Bronchial epithelial cell (primary cell): Measurements from ENCODE around the gene ACLY. TPM values are rescaled to one million over a fixed set of nuclear protein-coding genes. Genes with fewer than 3 reads are reported as not detected.
A peak's percentile ranks its signal among the peaks of the same experiment; 100 is the strongest.
"Not testable (repeated sequence)": the region's sequence is repeated elsewhere in the genome, so short reads cannot be mapped to it uniquely, and the experiment has no call there.

Source experiments
- DNase-seq: peaks from one replicate; pipeline ENCODE4 v3.0.0-alpha.2; 2010; ENCODE audit warnings: low read depth
- FAIRE-seq: peaks from 2 replicates; lab custom pipeline; 2011; peaks lifted over from hg19 to GRCh38; lab: Jason Lieb, UNC
- H3K27me3 ChIP-seq: 2 replicates; pipeline ENCODE4 v1.5.1; 2011; ENCODE audit warnings: low read length; ENCODE audit not compliant: control insufficient read depth, insufficient read depth
- H3K36me3 ChIP-seq: 2 replicates; pipeline ENCODE4 v1.5.1; 2011; ENCODE audit warnings: low read length; ENCODE audit not compliant: control insufficient read depth, insufficient read depth
- H3K4me3 ChIP-seq: 2 replicates; pipeline ENCODE4 v1.5.1; 2011; ENCODE audit warnings: mild to moderate bottlenecking, low read depth, low read length, control low read depth
- CTCF ChIP-seq: IDR thresholded peaks from 2 replicates; pipeline ENCODE4 v1.5.1; 2011; ENCODE audit warnings: mild to moderate bottlenecking, moderate library complexity, low read length, control low read depth, inconsistent platforms; ENCODE audit not compliant: insufficient read depth, severe bottlenecking
- total RNA-seq: library from RNA; depleted of rRNA; stranded (reverse); fragments of >200 nt; gene quantifications from 2 replicates; pipeline ENCODE4 v1.2.1, GENCODE V29; 2014

The ACLY gene
- total RNA-seq, 1 donor from 2014 or later = 121 TPM

DNA sequence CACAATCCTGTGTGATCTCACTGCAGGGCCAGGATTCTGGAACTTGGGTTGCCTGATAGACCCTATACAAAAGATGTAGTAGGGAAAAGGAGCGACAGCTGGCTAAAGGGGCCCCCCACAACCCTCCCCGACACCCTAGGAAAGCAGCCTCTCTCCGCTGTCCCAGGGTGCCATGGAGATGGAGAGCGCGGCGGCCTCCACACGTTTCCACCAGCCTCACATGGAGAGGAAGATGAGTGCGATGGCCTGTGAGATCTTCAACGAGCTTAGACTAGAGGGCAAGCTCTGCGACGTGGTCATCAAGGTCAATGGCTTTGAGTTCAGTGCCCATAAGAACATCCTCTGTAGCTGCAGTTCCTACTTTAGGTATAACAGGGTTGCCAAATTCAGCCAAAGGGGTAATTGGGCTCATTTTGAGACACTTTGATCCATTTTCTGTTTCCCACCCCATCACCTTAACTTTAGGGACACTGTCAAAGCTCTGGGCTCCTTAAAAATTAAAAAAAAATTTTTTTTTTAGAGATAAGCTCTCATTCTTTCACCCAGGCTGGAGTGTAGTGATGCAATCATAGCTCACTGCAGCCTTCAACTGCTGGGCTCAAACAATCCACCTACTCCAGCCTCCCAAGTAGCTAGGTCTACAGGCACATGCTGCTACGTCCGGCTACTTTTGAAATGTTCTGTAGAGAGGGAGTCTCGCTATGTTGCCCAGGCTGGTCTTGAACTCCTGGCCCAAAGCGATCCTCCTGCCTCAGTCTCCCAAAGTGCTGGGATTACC, 80.8 kb downstream of the ACLY start, which contains the start of gene KLHL10:
TSS of gene KLHL10 (plus strand) at position 65 of the 778 bp plus-strand sequence. CDS start at position 173, 108 bp downstream.
- no peak within 1 kb of the TSS for H3K4me3 ChIP-seq
- DNase-seq = no peak
- no peak for TF ChIP-seq CTCF
- H3K36me3 ChIP-seq = no peaks in the 10 kb centered on the region
- H3K27me3 ChIP-seq = no peaks in the 10 kb centered on the region
- FAIRE-seq = no peak

DNA sequence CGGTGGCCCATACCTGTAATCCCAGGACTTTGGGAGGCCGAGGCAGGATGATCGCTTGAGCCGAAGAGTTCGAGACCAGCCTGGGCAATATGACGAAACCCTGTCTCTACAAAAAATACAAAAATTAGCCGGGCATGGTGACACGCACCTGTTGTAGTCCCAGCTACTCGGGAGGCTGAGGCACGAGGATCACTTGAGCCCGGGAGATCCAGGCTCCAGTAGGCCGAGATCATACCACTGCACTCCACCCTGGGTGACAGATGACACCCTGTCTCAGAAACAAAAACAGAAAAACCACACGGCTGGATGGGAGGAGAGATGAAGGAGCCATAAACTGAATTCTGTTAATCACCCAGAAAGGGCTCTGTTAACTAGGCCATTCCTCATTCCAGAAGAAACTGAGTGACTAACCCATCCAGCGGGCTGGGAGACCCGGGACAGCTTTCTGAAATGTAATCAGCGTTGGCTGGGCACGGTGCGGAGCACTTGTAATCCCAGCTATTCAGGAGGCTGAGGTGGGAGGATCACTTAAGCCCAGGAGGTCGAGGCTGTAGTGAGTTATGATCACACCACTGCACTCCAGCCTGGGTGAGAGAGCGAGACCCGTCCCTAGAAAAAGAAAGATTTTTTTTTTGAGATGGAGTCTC, 82.1 kb downstream of the ACLY start:
- DNase-seq = no peak
- no peaks in the 10 kb centered on the region for H3K27me3 ChIP-seq
- no peaks in the 10 kb centered on the region for H3K36me3 ChIP-seq
- TF ChIP-seq CTCF = no peak
- FAIRE-seq = no peak
- peak overlapping the region; percentile 74 for H3K4me3 ChIP-seq

GRCh38 chr17:41835800-41836549, 82.8 kb downstream of the ACLY start, which contains the start of gene NT5C3B:
Gene NT5C3B, minus strand, starts transcription at chr17:41836232. Its CDS starts 39 bp downstream, at chr17:41836193.
- Histone ChIP-seq H3K36me3 (peaks cover 1% of the 10 kb centered on the region), H3K4me3 (peak within 1 kb of the TSS; percentile 74), H3K27me3 (no peaks in the 10 kb centered on the region)
- FAIRE-seq (no peak), DNase-seq (no peak)
- no peak for TF ChIP-seq CTCF

GRCh38 chr17:41835214-41835799, 83.4 kb downstream of the ACLY start:
- Histone ChIP-seq H3K36me3 (peaks cover 1% of the 10 kb centered on the region), H3K27me3 (no peaks in the 10 kb centered on the region), H3K4me3 (peak overlapping the region; percentile 74)
- FAIRE-seq (no peak), DNase-seq (no peak)
- no peak for TF ChIP-seq CTCF

GRCh38 chr17:41829961-41830360, 88.8 kb downstream of the ACLY start:
- H3K27me3 ChIP-seq, FAIRE-seq, DNase-seq, H3K4me3 ChIP-seq: not testable (repeated sequence)
- peaks cover 11% of the 10 kb centered on the region for H3K36me3 ChIP-seq
